GM12878 (cell line): ENCODE measurements around the gene SSBP3. TPM values are rescaled to one million over a fixed set of nuclear protein-coding genes. Genes with fewer than 3 reads are reported as not detected.

ENCODE experiments used
- CUX1 ChIP-seq: IDR thresholded peaks from 2 replicates; pipeline ENCODE4 v1.6.1; 2012; ENCODE audit warnings: improper control_type of control experiment, low read depth, low read length; ENCODE audit not compliant: insufficient replicate concordance
- IRF4 ChIP-seq: IDR thresholded peaks from 2 replicates; pipeline ENCODE4 v1.6.1; 2011; ENCODE audit warnings: low read depth, low read length
- PAX8 ChIP-seq: fragments of 450-650 bp; IDR thresholded peaks from 2 replicates; pipeline ENCODE4 v1.6.1; 2017; ENCODE audit warnings: mild to moderate bottlenecking, moderate library complexity
- USF1 ChIP-seq: IDR thresholded peaks from 2 replicates; pipeline ENCODE4 v1.6.1; 2011; ENCODE audit warnings: borderline replicate concordance, low read depth, mild to moderate bottlenecking, moderate library complexity, mixed read lengths, low read length; ENCODE audit not compliant: insufficient read depth; ENCODE audit errors: extremely low read length
- ZBTB33 ChIP-seq: fragments of 450-650 bp; IDR thresholded peaks from 2 replicates; pipeline ENCODE4 v1.6.1; 2017; ENCODE audit warnings: mild to moderate bottlenecking
- ZNF24 ChIP-seq: fragments of 450-650 bp; IDR thresholded peaks from 2 replicates; pipeline ENCODE4 v1.6.1; 2017; ENCODE audit warnings: antibody characterized with exemption, mild to moderate bottlenecking
- polyA plus RNA-seq, 11 experiments: library from polyadenylated mRNA; depleted of rRNA in 4 of 11; unstranded in 6 of 11; stranded (reverse) in 5 of 11; fragments of >200 nt; fragmentation: Nextera tagmentation in 4 of 11; fragmentation: Illumina TruSeq in 1 of 11; extraction: Ambion mirVana in 4 of 11; extraction: Trizol in 1 of 11; gene quantifications; 1 replicate in 1 of 11; 2 replicates in 10 of 11; pipeline versions ENCODE4 v1.2.1 to v1.2.3, GENCODE V29; 2011 to 2016; ENCODE audit warnings: inconsistent platforms in 2 of 11, missing spikeins in 2 of 11, low read depth in 1 of 11
- total RNA-seq, 4 experiments: library from RNA; depleted of rRNA in 3 of 4; stranded (reverse); fragments of >200 nt in 3 of 4; fragmentation: Illumina TruSeq in 1 of 4; extraction: Trizol in 1 of 4; gene quantifications; 2 replicates each; pipeline versions ENCODE4 v1.2.1 to v1.2.3, GENCODE V29; 2013 to 2021

Gene SSBP3
- total and polyA plus RNA-seq, 10 of the 15 experiments (the other 5 are each of a cell fraction or from before 2014, with no cell fraction given): 4.1 to 51.7 (median 17.1) TPM

GRCh38 chr1:54315099-54315498, 91.1 kb downstream of the SSBP3 start (continued):
- TF ChIP-seq CUX1 (no peak), PAX8 (no peak), ZBTB33 (no peak), IRF4 (no peak), USF1 (no peak), ZNF24 (no peak)
